Daoy (cell line): ENCODE measurements around the gene HOMER3. TPM values are rescaled to one million over a fixed set of nuclear protein-coding genes. Genes with fewer than 3 reads are reported as not detected.
"Not testable (repeated sequence)": the region's sequence is repeated elsewhere in the genome, so short reads cannot be mapped to it uniquely, and the experiment has no call there.

Experiments used
- DNase-seq: peaks from one replicate; pipeline ENCODE4 v3.0.0-alpha.2; 2015; ENCODE audit warnings: low read depth
- total RNA-seq: library from RNA; depleted of rRNA; stranded (reverse); fragments of >200 nt; shearing (Covaris generic); gene quantifications from 2 replicates; pipeline ENCODE4 v1.2.3, GENCODE V29; 2014

Gene HOMER3
- total RNA-seq, 1 experiment from 2014 or later: 30.8 TPM

DNA sequence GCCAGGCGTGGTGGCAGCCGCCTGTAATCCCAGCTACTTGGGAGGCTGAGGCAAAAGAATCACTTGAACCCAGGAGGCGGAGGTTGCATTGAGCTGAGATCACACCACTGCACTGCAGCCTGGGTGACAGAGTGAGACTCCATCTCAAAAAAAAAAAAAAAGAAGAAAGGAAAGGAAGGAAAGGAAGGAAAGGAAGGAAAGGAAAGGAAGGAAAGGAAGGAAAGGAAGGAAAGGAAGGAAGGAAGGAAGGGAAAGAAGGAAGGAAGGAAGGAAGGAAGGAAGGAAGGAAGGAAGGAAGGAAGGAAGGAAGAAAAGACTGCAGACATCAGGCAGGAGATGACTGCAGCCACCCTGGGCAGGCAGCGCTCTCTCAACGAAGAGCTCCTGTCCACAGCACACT is 38.5 kb downstream of the HOMER3 start:
- not testable (repeated sequence) for DNase-seq

DNA sequence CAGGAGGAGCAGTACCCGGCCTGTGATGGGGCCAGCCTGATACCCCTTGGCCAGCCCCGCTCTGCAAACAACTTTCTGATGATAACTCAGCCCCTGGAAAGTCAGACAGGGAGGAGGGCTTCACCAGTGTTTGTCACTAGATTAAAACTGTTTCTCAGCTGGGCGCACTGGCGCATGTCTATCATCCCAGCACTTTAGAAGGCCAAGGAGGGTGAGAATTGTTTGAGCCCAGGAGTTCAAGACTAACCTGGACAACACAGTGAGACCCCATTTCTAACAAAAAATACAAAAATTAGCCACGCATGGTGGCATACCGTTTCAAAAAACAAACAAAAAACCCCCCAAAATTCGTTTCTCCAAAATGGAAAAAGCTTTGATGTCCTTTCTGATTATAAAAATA is 39.5 kb downstream of the HOMER3 start:
- no peak for DNase-seq

GRCh38 chr19:18900700-18901481 is 40.1 kb downstream of the HOMER3 start:
- DNase-seq: peak; percentile 2

GRCh38 chr19:18899624-18900560 is 41.1 kb downstream of the HOMER3 start:
- peak; percentile 4 for DNase-seq

GRCh38 chr19:18898607-18899408 is 42.2 kb downstream of the HOMER3 start:
- no peak for DNase-seq

DNA sequence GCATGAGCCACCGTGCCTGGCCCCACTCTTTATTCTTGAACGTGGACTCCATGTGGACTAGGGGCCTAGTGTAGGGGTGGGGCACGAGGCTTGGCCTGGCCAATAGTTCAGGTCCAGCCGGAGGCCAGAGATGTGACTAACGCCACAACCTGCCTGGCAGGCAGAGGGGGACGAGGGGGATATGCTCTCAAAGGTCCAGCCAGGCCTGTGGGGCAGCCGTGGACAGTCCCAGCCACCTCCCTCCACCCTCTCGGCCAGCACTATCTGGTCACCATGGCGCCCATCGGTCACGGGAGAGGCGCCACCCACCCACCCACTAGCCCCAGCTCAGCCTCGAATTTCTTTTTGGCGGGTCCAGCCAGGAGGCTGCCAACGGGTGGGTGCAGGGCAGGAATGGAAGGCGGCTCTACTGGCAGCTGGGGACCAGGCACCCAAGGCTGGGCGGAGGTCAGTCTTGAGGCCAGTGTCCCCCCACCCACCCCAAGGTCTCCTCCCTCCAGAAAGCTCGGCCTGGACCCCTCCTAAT is 42.9 kb downstream of the HOMER3 start:
- no peak for DNase-seq

- DNase-seq: no peak
Observed at GRCh38 chr19:18897094-18898029, 43.7 kb downstream of the HOMER3 start.

DNA sequence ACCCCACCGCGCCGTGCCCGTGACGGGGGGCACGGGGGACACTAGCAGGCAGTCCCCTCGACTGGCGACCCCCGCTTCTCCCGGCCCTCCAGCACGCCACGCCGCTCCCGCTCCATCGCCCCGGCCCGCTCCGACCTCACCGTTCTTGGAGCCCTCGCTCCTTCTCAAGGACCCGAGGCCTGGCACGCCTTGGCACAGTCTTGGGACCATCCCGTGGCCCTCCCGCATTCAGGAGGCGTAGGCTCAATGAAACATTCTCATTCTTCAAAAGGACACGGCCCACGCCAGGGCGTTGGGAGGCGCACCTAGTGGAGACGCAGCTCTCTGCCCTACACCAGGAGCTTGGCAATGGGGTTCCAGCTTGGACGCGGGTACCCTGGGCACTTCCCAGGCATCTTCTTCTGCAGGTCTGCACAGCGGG is 44.6 kb downstream of the HOMER3 start:
- DNase-seq: peak; percentile 40

- no peak for DNase-seq
Observed at GRCh38 chr19:18895824-18896341, 45.1 kb downstream of the HOMER3 start, which contains the start of gene CERS1. TSS of gene CERS1 (minus strand) at chr19:18896158. CDS start at chr19:18896072, 86 bp downstream.

DNA sequence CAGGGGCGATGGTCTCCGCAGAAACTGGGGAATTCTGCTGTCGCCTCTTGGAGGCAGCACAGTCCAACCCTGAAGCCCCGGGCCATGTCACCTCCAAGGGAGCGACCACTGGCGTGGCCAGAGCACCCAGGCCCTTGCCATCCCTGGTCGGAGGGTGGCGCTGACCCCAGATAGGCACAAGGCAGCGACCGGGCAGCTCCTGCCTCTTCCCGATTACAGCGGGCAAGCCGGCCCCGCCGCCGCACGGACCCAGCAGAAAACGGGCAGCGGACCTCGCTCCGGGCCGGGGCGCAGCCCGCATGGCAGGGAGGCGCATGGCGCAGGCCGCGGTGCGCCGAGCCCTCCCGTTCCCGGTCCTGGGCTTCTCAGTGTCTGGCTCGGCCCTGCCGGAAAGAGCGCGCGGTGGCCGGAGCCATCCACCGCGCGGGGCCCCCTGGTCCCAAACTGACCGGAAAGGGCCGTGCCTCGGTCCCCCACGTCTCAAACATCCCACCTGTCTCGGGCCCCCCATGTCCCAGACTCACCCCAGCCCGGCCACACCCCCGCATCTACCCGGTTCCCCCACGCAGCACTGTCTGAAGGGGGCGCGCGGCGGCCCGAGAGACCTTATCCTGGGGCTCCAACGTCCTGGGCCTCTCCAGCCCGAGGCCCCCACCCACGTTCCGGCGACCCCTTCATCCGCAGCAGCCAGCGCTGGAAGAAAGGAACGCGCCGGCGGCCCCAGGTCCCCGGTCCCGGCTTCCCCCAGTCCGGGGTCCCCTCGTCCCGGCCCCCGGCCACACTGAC is 45.8 kb downstream of the HOMER3 start:
- peak; percentile 70 for DNase-seq

DNA sequence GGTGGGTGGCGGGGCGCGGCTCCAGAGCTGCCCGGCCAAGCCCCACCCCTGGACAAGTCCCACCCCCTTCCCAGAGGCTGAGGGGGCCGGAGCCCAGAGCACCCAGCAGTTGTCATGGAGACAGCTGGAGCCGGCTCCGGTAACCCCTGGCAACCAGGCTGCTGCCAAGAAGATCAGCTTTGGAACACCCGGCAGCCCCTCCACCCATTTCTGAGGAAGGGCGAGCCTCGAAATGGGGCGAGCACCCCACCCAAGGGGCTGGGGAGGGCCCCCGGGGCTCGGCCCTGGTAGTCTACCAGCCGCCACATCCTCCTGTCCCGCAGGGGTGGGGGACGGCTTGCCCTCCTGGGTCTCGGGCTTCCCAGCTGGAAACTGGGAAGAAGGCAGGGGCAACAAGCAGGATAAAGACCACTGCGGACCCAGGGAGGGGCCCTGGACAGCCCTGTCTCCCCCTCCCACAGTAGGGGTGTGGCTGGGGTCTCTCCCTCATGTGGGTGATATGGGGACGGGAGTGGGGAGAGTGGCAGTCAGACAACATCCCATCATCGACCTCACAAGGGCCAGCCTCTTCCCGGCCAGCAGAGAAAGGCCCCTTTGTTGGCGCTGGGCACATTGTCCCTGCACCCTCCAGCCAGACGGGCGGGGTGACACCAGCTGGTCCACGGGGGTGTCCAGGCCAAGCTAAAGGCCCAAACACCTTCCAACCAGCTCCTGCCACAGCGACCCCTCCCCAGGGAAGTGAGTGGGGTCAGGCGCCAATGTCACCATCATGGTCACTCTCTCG is 46.6 kb downstream of the HOMER3 start:
- peak; percentile 48 for DNase-seq

DNA sequence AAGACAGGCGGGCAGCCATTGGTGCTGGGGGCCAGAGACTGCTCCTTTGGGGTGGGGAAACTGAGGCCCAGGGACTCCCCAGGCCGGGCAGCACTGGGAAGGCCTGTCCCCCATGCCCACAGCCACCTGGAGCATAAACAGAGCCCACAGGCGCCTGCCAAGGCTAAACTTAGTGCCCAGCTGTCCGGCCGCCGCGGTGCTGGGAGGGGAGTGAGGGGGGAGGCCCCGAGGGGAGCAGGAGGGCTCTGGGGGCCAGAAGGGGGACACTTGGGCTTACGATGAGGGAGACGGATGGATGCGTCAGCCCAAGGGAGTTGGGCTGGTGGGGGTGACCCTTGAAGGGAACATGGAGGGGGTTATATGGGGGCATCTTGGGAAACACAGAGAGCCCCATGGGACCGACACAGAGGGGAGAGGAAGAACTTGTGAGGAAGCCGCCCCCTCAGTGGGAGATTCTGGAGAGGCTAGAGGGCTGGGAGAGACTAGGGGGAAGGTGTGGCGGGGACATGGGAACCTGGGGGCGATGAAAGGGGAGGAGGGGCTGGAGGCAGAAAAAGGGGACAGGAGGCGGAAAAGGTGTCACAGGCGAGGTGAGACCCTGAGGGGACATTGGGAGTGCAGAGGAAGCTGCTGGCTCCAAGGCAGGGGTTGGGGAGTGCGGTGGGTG is 47.3 kb downstream of the HOMER3 start:
- peak; percentile 1 for DNase-seq

DNA sequence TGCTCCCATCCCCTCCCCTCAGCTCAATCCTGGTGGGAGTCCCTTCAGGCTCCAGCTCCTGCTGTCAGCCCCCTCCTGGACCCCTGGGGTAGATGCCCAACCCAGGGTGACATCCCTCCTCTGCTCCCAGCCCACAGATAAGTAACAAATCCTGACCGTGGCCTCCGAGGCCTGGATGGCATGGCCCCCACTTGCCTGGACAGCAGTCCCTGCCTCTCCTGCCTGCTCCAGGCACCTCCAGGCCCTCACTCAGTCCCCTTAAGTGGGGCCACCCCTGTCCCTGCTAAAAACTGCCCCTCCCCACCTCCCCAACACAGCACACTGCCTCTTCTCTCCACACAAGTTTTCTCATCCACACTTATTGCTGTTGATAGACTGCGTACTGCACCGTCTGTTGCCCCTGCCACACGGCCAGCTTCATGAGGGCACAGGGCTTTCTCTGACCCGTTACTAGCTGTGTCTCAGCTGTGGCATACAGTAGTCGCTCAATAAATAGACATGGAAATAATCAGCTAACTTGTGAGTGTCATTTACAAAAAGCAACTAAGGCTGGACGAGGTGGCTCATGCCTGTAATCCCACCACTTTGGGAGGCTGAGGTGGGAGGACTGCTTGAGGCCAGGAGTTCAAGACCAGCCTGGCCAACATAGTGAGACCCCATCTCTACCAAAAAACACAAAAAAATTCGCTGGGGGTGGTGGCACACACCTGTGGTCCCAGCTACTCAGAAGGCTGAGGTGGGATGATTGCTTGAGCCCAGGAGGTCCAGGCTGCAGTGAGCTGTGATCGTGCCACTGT is 50.9 kb downstream of the HOMER3 start:
- no peak for DNase-seq

GRCh38 chr19:18886972-18887371 is 54.0 kb downstream of the HOMER3 start:
- no peak for DNase-seq

DNA sequence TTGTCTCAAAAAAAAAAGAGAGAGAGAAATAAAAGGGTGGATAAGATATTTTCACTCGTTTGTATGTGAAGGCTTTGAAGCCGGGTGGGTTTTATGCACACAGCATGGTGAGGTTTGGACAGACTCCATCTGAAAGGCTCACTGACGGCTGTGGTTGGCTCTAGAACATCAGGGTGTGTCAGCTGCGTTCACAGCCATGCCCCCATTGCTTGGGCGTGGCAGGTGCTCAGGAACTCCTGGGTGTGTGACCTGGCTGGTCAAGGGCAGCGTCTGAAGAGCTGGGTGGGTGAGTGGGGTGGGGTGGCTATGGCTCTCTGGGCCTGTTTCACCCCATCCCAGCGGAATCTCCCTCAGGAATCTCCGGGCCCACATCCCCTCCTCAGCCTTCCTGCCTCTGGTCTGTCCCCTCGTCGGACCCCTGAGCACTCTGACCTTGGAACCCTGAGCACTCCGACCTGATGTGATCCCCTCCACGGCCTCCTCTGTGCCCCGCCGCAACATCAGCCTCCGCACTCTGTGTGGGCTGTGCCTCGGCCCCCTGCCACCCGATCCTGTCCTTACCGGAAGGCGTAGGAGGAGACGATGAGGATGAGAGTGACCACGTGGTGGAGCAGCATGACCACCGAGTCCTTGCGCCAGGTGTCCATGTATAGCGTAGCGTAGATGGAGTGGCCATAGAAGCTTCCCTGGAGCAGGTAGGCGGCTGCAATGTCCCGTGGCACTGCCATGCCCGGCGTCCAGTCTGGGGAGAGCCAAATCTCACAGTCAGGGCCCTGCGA is 57.3 kb downstream of the HOMER3 start:
- no peak for DNase-seq

DNA sequence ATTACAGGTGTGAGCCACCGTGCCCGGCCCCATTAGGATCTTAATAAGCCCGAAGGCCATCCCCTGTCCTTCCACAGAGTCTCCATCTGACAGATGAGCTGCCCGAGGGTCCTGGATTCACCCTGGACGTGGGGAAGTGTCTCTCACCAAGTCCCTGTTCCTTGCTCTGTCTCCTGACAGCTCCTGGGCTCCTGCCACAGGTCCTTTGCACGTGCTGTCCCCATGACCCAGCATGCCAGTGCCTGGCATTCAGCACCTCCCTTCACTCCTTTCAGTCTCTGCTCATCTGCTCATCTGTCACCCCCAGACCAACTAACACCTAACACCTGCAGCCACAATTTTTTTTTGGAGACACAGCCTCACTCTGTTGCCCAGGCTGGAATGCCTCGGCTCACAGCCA is 59.5 kb downstream of the HOMER3 start:
- no peak for DNase-seq
